Measurements from ENCODE around the gene POM121C.
"Not testable (repeated sequence)": the region's sequence is repeated elsewhere in the genome, so short reads cannot be mapped to it uniquely, and the experiment has no call there.

The POM121C gene

GRCh38 chr7:75395329-75395728 lies 90.8 kb downstream of the POM121C start, which contains the start of gene TRIM73:
Gene TRIM73 (plus strand): TSS chr7:75395629. CDS start chr7:75398934, 3,305 bp downstream.
- not testable (repeated sequence) for DNase-seq (ENCODE audit: low read depth in 3 of 3)

GRCh38 chr7:75393194-75393593 lies 92.9 kb downstream of the POM121C start:
- DNase-seq (ENCODE audit: low read depth in 3 of 3): not testable (repeated sequence)

GRCh38 chr7:75374519-75375317 lies 111.4 kb downstream of the POM121C start:
- DNase-seq (ENCODE audit: low read depth in 3 of 3): not testable (repeated sequence)

- DNase-seq (ENCODE audit: low read depth in 3 of 3): not testable (repeated sequence)
Observed at GRCh38 chr7:75374144-75374518, 112.0 kb downstream of the POM121C start.

GRCh38 chr7:75367313-75367712 lies 118.8 kb downstream of the POM121C start:
- DNase-seq (ENCODE audit: low read depth in 3 of 3): not testable (repeated sequence)
